Head of caudate nucleus (tissue), 42 donors: Measurements from ENCODE around the gene CHMP3.
"Not testable (repeated sequence)": the region's sequence is repeated elsewhere in the genome, so short reads cannot be mapped to it uniquely, and the experiment has no call there.

Experiments
- DNase-seq, 42 donors: peaks; one replicate each; pipeline versions ENCODE4 v3.0.0 to v3.0.0-alpha.2; 2020 to 2021; ENCODE audit warnings: mixed read lengths in 7 of 42
- intact Hi-C: fragments of 100-400 bp; cut with DNase I; formaldehyde crosslinking; loops from one replicate; pipeline ENCODE4 v1.15.0; 2022

Gene CHMP3

DNA sequence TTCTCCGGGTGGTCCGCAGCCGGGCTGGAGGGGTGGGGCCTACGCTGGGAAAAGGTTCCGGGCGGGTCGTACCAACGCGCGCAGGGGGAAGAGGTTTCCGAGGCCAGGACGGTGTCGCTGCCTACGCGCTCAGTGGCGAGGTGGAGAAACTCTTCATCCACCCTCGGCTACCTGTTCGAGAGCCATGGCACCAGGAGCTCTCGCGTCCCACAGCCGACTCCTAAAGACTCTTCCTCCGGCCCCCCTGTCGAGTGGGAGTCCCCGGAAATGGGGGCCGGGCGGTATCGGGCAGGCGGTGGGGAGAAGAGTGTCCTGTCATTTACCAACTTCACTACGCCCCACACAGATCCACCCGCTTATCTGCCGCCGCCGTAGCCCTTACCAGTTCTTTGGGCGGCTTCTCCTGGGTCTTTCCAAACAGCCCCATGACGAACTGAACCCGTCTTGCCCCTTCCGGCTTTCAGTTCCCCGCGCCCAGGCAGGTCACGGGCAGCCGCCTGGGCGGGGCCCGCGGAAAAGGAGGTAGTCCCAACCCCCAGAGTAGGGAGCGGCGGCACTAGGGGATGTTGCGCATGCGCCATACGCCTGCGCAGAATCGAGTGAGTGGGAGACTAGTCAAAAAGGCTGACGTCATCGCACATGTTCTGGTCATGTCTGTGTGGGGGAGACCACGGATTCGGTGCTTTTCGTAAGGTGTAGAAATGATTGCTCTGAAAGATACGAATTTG, at the start of gene CHMP3:
CHMP3 (minus strand) TSS at position 522 of the 728 bp plus-strand sequence; CDS start at position 427, 95 bp downstream.
- intact Hi-C loops: loop anchor here (5.0 kb wide), 1 partner anchor 59 kb away; the partner anchor contains the start of gene RNF103
- peak; percentile 90 to 98 (median 95) for DNase-seq

DNA sequence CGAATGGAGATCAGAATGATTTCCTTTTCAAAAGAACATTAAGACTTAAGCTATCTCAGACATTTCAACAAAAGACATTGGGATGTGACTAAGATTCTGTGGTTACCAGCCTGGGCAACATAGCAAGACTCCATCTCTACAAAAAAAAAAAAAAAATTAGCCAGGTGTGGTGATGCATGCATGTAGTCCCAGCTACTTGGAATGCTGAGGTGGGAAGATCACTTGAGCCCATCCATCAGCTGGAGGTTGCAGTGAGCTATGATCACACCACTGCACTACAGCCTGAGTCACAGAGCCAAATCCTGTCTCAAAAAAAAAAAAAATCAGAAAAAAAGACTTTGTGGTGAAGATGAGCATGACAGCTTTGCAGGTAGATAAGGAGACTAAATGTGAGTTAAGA, 47.6 kb upstream of the CHMP3 start:
- no peak for DNase-seq
- intact Hi-C loops: no loop called here

DNA sequence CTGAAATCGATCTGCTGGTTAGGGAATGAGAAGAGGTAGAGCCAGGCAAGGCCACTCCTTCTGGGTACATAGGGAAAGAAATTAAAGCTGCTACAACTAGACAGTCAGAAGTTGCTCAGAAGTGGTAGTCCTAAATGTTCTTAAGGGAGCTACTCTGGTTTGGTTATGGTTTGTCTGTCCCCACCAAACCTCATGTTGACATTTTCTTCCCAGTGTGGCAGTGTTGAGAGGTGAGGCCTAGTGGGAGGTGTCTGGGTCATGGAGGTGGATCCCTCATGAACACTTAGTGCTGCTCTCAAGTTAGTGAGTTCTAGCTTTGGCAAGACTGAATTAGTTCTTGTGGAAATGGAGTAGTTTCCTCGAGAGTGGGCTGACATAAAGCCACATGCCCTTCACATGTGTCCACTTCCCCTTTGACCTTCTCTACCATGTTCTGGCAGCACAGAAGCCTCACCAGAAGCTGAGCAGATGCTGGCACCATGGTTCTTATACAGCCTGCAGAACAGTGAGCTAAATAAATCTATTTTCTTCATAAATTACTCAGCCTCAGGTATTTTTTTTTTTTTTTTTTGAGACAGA, 45.7 kb upstream of the CHMP3 start:
- intact Hi-C loops: no loop called here
- no peak for DNase-seq

DNA sequence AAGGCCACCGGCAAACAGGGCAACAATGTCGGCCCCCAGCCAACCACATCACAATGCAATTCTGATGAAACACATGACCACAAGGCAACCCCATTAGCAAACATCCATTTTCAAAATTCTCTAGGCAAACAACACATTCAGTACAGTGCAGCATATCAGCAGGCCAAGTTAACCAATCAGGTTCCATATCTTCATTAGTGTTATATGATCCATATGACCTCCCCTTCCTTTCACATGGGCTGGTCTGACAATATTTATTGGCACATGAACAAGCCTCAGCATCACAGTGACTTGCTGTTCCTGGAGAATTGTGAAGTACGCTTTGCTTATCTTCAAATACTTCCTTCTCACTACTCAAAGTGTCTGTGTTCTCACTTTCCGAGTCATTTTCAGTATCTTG, 40.7 kb upstream of the CHMP3 start:
- DNase-seq: no peak
- intact Hi-C loops: no loop called here

DNA sequence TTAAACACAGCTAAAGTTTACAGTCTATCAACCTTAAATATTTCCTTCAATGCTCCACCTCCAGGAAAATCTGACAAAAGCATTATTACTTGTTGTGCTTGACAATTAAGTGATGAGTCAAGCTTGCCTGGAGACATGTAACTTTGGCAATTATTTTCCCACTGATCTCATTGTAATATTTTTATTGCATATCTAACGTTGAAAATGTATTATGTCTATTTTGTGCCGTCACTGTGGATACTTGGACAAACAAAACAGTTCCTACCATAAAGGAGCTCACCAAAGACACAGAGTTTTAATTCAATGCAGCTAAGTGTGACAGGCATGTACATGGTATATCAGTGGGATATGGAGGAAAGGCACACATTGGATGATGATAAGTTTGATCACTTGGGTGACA, 35.7 kb upstream of the CHMP3 start:
- intact Hi-C loops: no loop called here
- DNase-seq: no peak

DNA sequence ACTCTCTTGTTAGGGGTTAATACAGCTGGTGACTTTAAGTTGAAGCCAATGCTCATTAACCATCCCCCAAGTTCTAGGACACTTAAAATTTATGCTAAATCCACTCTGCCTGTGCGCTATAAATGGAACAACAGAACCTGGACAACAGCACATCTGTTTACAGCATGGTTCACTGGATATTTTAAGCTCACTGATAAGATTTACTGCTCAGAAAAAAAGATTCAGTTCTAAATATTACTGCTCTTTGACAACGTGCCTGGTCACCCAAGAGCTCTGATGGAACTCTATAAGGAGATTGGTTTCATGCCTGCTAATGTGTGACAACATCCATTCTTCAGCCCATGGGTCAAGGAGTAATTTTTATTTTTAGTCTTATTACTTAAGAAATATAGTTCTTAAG, 32.9 kb upstream of the CHMP3 start:
- intact Hi-C loops: no loop called here
- DNase-seq: no peak

DNA sequence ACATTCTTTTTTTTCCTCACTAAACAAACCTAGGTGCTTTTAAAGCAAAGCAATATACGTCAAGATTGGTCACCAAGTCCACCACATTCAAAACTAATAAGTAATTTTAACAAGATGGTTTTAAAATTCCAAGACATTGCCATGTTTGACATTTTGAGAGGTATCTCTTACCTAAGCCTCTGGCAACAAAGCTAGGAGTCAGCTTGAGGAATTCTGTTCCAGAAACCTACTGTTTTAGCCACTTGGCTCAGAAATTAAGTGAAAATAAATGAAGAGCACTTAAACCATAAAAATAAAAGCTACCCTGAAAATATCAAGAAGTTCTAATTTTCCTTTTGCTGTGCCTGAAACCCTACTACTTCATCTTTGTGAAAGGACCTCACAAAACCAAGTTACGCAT, 30.0 kb upstream of the CHMP3 start:
- no peak for DNase-seq
- intact Hi-C loops: no loop called here

DNA sequence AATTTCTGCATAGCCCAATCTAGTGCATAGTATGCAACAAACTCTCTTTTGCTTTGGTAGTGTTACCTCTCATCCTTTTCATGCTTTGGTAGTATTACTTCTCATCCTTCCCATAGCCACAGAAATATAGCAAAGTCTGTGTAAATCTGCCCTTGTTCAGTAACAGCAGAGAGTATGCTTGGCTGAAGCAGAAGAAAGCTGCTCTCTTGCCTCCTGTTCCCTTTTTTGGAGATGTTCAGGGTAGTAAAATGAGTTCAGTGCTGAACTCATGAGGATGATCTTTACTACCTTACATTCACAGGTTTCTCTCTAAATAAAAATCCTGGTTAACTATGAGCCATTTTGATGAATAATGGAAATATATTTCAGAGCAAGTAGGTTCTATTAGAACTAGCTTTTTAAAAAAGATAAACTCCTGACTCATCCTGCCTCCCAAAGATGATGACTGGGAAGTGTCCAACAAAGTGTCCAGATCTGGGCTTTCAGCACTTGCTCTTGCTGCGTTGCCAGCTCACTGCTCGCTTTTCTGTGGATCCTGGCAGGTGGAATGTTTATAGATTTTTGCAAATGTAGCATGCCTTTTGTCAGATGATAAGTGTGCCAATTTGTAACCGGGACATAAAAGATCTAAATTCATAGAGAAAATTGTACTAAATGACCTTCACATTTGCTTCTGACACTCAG, 29.4 kb upstream of the CHMP3 start:
- no peak for DNase-seq
- intact Hi-C loops: no loop called here

DNA sequence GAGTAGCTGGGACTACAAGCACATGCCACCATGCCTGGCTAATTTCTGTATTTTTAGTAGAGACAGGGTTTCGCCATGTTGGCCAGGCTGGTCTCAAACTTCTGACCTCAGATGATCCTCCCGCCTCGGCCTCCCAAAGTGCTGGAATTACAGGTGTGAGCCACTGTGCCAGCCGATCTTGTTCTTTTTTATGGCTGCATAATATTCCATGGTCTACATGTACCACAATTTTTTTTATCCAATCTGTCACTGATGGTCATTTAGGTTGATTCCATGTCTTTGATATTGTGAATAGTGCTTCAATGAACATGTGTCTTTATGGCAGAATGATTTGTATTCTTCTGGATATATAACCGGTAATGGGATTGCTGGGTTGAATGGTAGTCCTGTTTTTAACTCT, 26.5 kb upstream of the CHMP3 start:
- DNase-seq, intact Hi-C loops: not testable (repeated sequence)

DNA sequence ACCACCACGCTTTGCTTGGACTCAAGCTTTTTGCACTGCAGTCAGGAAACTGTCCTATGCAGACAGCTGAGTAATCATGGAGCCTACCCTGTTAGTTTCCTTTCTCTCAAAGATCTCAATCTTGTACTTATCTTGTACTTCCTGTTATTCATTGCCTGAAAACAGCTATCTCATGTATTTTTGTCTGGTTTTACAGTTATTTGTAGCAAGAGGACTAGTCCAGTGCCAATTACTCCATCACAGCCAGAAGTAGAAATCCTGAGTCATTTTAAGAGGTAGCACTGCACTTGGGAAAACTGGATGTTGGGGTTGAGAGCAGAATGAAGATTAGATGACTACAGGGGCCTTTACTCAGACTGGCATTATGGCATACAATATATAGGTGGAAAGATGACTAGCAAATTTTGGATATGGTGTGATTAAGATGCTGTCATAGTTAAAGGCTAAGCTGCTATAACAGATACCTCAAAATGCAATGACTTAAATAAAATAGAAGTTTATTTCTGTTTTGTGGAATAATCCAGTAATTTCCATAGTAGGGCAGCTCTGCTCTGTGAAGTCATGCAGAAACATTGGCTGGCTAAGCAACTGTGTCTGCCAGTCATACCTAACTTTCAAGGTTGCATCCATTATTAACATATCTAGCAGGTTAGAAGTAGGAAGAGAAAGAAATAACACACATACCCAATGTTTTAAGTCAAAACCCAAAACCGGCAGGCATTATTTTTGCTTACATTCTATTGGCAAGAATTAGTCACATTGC, 21.1 kb upstream of the CHMP3 start:
- DNase-seq: no peak
- intact Hi-C loops: no loop called here

DNA sequence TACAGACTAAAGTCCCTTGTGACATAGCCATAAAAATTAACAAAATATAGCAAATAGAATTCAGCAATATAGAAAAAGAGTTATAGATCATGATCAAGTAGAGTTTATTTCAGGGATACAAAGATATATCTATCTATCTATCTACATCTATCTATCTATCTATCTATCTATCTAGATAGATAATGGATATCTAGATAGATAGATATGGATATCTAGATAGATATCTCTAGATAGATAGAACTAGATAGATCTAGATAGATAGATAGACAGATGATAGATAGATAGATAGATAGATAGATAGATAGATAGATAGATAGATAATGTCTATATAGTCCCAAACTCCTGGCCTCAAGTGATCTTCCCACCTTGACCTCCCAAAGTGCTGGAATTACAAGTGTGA, 17.3 kb upstream of the CHMP3 start:
- no peak for DNase-seq
- intact Hi-C loops: no loop called here

DNA sequence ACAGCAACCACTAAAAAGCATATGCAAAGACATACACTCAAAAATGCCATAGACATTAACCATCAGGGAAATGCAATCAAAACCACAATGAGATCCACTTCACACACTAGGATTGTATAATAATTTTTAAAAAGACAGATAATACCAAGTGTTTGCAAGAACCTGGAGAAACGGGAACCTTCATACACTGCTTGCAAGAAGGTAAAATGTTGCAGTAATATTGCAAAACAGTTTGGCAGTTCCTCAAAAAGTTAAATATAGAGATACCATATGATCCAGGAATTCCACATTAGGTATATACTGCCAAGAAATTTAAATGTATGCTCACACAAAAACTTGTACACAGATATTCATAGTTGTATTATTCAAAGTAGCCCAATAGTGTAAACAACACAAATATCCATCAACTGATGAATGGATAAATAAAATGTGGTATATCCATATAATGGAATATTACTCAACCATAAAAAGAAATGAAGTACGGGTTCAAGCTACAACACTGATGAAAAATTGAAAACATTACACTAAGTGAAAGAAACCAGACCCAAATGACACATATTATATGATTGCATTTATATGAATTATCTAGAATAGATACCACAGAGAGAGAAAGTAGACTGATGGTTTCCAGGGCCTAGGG, 14.7 kb upstream of the CHMP3 start:
- intact Hi-C loops: no loop called here
- DNase-seq: no peak

DNA sequence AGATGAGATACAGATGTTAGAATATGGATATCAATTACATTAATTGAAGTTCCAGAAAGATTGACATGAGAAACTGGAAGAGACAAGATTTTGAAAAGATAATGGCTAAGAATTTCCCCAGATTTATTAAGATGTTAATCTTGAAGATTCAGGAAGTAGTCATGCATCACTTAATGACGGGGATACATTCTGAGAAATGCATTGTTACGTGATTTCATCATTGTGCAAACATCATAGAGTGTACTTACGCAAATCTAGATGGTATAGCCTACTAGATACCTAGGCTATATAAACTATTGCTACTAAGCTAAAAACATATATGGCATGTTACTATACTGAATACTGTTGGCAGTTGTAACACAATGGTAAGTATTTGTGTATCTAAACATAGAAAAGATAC, 6.8 kb upstream of the CHMP3 start:
- no peak for DNase-seq
- intact Hi-C loops: no loop called here

DNA sequence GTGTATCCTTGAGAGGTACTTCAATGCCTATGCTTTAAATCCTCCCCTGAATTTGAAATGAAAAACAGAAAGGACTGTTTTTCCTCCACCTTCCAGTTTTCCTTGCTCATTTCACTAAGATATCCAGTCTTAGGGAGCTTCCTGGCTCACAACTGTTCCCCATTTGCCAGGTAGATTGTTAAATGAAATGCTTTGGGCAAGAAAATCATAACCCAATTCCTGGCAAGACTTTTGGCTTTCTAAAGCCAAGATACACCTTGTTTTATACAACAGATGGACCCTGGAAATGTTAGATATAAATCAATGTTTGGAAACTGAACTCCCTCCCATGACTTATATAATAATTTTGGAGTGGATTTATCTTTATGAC, 3.6 kb upstream of the CHMP3 start:
- intact Hi-C loops: no loop called here
- DNase-seq: no peak

DNA sequence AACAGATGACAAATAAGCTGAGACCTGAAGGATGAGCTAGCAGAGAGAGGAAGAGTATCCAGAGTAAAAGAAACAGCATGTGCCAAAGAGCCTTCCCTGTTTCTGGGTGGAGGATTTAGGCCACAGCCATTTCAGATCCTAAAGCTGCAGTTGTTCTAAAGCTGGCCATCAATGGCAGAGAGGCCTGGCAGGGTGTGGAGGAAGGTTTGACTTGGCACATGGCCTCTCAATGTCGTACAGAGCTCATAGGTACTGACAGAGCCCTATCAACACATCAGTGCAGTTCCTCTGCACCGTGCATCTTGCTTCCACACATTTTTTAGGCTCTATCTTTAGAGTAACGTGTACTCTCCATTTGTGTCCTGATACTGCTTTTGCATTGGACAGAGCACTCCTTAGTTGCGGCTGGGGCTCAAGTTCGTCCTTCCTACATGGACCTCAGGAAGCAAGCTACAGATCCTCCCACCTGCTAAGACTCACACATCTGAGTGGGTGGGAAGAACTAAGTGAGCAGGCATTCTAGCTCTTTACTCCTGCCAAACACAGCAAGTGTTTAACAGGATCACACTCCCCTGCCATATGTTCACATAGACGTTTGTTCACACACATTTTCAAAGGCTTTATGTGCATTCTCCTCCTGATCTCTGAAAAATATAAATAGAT, 3.0 kb upstream of the CHMP3 start:
- intact Hi-C loops: no loop called here
- peak in 23 of 42 donors; percentile 4 to 75 (median 30) for DNase-seq

DNA sequence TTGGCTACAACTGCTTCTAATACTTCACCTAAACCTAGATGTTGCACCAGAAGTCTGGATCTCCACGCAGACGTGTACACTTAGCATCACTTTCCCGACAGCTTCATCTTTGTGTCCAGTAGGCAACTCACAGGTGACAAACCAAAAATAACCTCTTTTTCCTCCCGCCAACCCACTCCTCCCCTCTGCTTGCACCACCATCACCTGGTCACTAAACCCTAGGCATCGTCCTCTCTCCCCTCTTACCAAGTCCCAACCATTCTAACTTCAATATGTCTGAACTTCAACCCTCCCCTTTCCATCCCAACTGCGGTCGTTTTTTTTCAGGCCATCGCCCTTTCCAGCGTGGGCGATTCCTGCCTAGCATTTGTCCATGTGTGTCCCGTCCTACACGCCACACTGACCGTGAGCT, 413 bp upstream of the CHMP3 start:
- intact Hi-C loops: loop anchor here (5.0 kb wide), 1 partner anchor 59 kb away; the partner anchor contains the start of gene RNF103
- DNase-seq: peak in 1 of 42 donors; percentile 13

DNA sequence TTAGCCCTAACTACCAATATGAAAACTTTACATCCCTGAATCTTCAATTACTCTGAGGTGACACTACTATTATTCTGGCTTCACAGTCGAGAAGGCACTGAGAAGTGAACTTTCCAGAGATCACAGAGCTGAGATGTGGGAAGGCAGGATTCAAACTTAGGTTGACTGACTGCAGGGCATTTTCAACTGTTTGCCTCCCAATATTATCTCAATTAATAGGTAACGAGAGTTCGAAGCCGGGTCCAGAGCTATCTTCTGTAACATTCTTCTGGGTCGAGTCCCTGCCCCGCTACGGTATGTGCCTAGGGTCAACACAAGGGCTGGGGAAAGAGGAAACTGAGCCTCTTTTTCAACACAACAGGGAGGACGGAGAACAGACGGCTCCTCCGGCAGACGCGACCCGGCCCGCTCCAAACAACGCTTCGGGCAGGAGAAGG, 740 bp downstream of the CHMP3 start:
- DNase-seq: peak in 1 of 42 donors; percentile 58
- intact Hi-C loops: loop anchor here (5.0 kb wide), 1 partner anchor 60 kb away; the partner anchor contains the start of gene RNF103

DNA sequence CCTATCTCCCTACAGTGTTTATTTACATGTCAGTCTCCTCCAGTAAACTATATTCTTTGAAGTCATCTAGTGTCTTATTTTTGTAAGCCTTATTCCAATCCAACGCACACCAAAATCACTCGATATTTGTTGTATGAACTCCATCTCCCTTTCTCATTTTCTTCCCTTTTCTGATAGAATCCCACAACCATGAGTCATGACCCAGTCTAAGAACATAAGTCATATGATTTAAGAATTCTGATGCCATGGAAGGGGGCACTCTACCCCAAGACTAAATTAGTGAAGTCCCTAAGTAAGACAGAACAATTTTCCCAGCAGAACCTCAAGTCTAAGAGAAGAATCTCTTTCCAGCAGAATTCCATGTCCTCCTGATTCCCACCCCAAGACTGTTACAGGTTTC, 5.4 kb downstream of the CHMP3 start:
- DNase-seq: no peak
- intact Hi-C loops: no loop called here

DNA sequence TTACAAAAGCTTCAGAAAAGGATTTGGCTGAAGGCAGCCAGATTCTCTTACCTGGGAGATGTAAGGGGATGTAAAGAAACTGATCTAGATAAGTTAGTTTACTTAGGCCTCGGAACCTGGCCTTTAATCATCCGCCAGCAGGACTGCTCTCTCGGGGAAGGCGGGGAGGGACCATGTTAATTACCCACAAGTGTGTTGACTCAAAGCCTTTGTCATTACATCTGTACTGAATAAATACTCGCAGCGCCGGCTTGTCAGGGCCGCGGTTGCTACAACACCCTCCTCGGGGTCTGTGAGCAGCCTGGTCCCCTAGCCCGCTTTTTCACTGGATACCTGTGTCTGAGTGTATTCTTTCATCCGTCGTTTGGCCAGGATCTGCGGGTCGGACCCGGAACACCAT, 6.7 kb downstream of the CHMP3 start:
- no peak for DNase-seq
- intact Hi-C loops: no loop called here
